Left hindlimb (tissue), 1 donor: ENCODE data around the gene PPP2R5C.

Source experiments
- DNase-seq: peaks from one replicate; pipeline ENCODE4 v3.0.0-alpha.2; 2018

The PPP2R5C gene

GRCh38 chr14:101844751-101845150 lies 83.2 kb downstream of the PPP2R5C start:
- DNase-seq: no peak

GRCh38 chr14:101845496-101845895 lies 84.0 kb downstream of the PPP2R5C start:
- DNase-seq: no peak

GRCh38 chr14:101845896-101846295 lies 84.4 kb downstream of the PPP2R5C start:
- no peak for DNase-seq

GRCh38 chr14:101849125-101849524 lies 87.6 kb downstream of the PPP2R5C start:
- no peak for DNase-seq

GRCh38 chr14:101849640-101850039 lies 88.1 kb downstream of the PPP2R5C start:
- no peak for DNase-seq

- DNase-seq: no peak
These were observed 89.7 kb downstream of the PPP2R5C start for GRCh38 chr14:101851183-101851582.

GRCh38 chr14:101851736-101852405 lies 90.4 kb downstream of the PPP2R5C start:
- DNase-seq: no peak

- no peak for DNase-seq
These were observed 91.3 kb downstream of the PPP2R5C start for GRCh38 chr14:101852785-101853184.

GRCh38 chr14:101853455-101854018 lies 92.0 kb downstream of the PPP2R5C start:
- DNase-seq: no peak

GRCh38 chr14:101854366-101854765 lies 92.9 kb downstream of the PPP2R5C start:
- DNase-seq: no peak

GRCh38 chr14:101855958-101856357 lies 94.4 kb downstream of the PPP2R5C start:
- no peak for DNase-seq

GRCh38 chr14:101856536-101856935 lies 95.0 kb downstream of the PPP2R5C start:
- no peak for DNase-seq

GRCh38 chr14:101857226-101857625 lies 95.7 kb downstream of the PPP2R5C start:
- no peak for DNase-seq

GRCh38 chr14:101858791-101859537 lies 97.5 kb downstream of the PPP2R5C start:
- DNase-seq: no peak

GRCh38 chr14:101859538-101859902 lies 98.0 kb downstream of the PPP2R5C start:
- DNase-seq: no peak

GRCh38 chr14:101859958-101860357 lies 98.4 kb downstream of the PPP2R5C start:
- DNase-seq: no peak

GRCh38 chr14:101861464-101861863 lies 100.0 kb downstream of the PPP2R5C start:
- no peak for DNase-seq

GRCh38 chr14:101862177-101862576 lies 100.7 kb downstream of the PPP2R5C start:
- DNase-seq: no peak

- DNase-seq: no peak
These were observed 101.2 kb downstream of the PPP2R5C start for GRCh38 chr14:101862711-101863110.

- DNase-seq: no peak
These were observed 103.8 kb downstream of the PPP2R5C start for GRCh38 chr14:101865288-101865687.

GRCh38 chr14:101867854-101868253 lies 106.3 kb downstream of the PPP2R5C start:
- DNase-seq: no peak

GRCh38 chr14:101869217-101869616 lies 107.7 kb downstream of the PPP2R5C start:
- DNase-seq: no peak

- DNase-seq: no peak
These were observed 108.9 kb downstream of the PPP2R5C start for GRCh38 chr14:101870273-101870939.

GRCh38 chr14:101872346-101872745 lies 110.8 kb downstream of the PPP2R5C start:
- no peak for DNase-seq
